ELR (cell line): ENCODE measurements around the gene COP1.
"Not testable (repeated sequence)": the region's sequence is repeated elsewhere in the genome, so short reads cannot be mapped to it uniquely, and the experiment has no call there.

Source experiments
- DNase-seq: peaks from one replicate; pipeline ENCODE4 v3.0.0-alpha.2; 2015; ENCODE audit warnings: low read depth

The COP1 gene

DNA sequence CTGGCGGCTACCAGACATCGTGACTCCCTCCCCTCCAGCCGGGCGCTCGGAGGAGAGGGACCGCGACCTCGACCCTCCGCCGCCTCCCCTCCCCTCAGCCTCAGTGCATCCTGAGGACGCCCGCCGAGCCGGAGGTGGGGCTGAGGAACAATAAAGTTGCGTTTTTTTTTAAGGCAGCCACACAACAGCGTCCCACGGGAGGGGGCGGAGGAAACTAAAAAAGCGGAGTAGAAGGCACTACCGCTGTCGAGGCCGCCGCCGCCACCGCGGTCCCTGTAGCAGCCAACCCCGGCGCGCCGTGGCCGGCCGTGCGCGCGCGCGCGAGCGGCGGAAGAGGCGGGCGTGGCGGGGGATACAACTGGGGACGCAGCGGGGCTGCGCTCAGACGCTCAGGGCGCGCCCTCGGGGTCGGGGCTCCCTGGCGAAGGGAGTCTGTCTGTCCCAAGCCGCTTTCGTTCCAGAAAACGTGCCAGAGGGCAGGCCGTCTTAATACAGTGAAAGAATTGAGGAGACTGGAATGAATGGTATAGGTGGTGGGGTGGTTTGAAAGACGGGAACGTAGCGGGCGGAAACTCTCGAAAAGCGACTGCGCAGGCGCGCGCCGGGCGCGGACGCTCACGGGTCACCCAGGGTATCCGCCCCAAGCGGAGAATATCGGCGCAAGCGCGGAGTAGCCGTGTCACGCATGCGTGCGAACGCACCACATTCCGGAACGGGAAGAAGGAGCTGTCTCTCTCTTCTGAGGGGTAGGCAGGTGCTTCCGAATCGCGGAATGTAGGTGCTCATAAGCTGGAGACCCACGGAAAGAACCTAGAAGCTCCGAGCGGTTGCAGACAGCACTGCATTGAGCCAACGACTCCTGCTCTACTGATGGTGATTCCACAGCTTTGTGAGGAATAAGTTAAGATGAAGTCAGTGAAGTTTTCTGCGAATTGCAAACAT is at the start of gene COP1:
Gene COP1, minus strand, starts transcription at position 326 of the 942 bp plus-strand sequence. Its CDS starts 308 bp downstream, at position 18.
- DNase-seq: peak; percentile 96

DNA sequence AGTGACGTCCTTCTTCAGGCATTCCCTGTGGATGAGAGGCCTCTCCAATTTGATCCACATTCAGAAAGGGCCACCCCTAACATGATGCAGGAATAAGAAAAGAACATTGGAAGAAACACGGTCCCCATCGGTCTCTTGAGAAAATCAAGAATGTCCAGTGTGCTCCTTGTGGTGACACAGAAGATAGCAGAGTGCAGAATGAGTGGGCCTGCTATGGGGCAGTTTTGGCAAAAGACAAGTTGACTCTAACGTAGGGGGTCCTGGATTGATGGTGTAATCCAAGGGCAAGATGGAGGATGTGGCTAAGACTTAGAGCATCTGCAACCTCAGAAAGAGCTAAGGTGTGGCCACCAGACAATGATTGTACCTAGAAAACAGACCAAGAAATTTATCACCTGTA is 45.1 kb upstream of the COP1 start:
- DNase-seq: no peak

DNA sequence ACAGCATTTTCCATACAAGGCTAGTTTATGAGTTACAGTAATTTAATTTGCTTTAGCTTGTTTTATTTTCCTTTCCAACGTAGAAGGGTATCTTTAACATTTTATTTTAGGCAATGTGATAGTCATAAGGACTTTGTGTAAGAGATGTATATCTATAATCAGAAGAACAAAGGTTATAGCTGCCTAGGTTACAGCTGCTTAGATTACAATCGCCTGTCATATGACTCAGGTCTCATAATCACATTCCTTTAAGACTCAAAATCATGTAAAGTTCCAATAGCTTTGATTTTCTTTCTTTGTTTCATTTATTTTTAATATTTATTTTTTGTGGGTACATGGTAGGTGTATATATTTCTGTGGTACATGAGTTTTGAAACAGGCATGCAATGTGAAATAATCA is 37.8 kb upstream of the COP1 start:
- peak; percentile 52 for DNase-seq

DNA sequence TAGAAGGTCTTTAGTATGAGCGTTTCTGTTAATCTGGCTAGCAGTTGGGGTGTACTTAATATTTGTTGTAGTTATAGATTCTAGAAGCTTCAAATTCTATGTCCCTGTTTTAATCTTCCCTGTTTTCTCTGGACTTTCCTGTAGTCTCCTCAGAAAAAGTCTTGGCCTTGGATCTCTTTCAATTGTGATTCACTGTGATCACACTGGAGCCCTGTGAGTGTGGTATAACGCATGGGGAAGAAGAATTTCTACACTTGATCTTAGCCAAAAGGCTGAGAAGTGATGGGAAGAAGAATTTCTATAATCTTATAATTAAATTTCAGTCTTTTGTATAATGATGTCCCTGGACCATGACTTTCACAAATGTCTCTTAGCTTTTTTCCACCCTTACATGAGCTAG is 36.7 kb upstream of the COP1 start:
- DNase-seq: peak; percentile 72

DNA sequence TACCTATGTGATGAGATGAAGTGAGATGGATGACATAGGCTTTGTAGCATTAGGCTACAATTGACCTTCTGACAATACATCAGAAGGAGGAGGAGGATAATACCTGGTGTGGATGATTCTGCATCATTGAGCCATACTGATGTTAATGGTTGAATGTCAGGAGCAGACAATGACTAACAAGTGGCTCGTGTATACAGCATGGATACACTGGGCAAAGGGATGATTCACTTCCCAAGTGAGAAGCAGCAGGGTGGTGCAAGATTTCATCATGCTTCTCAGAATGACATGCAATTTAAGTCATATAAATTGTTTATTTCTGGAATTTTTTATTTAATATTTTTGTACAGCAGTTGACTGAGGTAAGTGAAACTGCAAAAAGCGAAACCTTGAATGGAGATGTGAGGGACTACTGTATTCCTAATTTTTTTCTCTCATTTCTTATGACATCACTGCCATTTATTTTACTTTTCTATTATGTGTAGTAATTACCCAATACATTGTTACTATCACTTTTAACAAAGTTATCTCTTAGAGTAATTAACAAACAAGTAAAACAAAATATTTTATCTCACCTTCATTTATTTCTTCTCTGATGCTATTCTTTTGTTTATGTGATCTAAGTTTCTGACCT is 34.4 kb upstream of the COP1 start:
- peak; percentile 96 for DNase-seq

DNA sequence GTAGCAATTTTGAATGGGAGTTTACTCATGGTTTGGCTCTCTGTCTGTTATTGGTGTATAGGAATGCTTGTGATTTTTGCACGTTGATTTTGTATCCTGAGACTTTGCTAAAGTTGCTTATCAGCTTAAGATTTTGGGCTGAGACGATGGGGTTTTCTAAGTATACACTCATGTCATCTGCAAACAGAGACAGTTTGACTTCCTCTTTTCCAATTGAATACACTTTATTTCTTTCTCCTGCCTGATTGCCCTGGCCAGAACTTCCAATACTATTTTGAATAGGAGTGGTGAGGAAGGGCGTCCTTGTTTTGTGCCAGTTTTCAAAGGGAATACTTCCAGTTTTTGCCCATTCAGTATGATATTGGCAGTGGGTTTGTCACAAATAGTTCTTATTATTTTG is 26.6 kb upstream of the COP1 start:
- not testable (repeated sequence) for DNase-seq

DNA sequence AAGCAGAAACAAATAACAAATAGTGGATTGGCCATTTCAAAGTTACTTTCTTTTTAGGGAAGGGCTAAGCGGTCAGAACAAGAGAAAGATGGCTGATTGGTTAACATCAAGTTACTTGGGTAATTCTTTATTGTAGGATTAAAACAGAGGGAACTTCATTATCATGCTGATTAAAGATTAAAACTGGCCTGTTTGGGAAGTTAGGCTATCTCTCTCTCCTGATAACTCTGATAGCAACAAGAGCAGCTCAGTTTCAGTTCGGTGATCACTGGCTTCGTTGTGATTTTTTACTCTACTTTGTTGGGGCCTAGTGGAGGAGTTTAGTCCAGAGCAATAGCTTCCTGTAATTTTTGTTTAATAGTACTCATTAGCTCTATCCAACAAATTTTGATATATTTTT is 20.5 kb upstream of the COP1 start:
- no peak for DNase-seq

DNA sequence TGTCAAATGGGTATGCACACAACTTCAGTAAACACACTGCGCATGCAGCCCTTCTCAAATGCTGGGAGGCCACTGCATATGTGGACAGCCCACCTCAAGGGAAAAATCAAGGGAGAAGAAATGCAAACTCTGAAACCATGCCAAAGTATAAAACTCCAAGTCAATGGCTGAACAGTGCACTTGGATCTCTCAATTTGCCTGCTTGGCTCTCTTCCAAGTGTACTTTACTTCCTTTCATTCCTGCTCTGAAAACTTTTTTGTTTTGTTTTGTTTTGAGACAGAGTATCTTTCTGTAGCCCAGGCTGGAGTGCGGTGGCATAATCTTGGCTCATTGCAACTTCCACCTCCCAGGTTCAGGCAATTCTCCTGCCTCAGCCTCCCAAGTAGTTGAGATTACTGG is 18.8 kb upstream of the COP1 start:
- no peak for DNase-seq

DNA sequence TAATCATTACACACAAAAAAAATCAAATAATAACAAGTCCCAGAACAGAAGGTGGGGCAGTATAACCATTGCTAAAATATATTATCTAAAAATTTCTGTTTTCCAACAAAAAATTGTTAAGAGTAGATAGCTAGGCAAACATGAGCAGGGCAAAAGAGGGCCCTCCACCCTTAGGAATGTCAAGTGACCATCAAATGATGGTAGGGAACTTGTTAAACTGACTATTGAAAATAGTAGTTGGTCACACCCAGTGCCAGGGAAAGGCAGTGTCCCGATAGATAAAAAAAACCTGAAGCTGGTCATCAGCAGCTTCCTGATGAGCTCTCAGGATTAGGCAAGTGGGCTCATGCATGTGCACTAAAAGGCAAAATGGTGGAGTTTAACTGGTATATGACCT is 18.4 kb upstream of the COP1 start:
- DNase-seq: no peak

DNA sequence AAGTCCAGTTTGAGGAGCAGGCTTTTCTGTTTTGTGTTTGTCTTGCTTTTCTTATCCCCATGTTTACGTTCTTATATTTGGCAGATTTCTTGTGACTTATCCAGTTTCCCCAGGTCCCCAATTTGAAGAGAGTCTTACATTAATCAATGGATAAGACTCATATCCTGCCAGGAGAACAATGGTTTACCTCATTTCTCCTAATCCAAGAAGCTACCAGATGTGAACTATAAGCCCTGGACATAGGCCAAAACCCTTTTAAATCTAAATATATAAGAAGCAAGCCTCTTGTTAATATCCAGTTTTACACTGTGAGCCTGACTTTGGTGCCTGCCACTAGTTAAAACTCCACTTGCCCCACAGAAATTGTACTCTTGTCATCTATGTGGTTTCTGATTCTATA is 15.1 kb upstream of the COP1 start:
- DNase-seq: peak; percentile 35

DNA sequence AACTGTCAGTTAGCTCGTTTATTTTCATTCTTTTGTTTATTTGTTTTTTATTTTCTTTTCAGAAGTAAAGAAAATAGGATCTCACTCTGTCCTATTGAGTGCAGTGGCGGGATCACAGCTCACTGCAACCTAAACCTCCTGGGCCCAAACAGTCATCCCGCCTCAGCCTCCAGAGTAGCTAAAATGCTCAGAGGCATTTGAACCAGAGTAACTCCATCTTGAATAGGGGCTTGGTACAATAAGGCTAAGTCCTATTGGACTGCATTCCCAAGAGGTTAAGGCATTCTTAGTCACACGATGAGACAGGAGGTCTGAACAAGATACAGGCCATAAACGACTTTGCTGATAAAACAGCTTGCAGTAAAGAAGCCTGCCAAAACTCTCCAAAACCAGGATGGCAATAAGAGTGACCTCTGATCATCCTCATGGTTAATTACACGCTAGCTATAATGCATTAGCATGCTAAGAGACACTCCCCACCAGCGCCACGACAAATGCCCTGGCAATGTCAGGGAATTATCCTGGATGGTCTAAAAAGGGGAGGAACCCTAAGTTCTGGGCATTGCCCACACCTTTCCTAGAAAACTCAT is 13.1 kb upstream of the COP1 start:
- DNase-seq: peak; percentile 7

DNA sequence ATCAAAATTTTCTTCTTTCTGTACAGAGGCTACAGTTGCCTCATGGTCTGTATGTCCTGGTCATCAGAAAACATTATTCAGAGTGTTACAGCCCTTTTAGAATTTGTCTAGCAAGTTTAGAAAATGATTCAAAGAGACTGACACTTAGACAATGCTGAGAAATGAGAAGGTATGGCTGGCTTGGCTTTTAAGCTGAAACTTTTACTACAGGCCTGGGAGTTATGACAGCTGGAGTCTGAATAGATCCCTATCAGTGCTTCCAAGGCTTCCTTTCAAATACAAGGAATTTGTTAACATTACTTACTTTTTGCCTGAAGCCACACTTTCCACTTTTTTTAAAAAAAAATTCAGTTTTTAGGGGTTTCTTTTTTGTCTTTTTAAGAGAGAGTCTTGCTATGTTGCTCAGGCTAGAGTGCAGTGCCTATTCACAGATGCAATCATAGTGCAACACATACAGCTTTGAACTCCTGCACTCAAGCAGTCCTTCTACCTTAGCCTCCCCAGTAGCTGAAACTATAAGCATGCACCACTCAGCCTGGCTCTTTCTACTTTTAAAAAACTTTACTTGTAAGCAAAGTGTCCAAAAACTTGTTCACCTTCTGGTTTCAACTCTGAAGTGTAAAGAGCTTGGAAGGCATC is 10.5 kb upstream of the COP1 start:
- DNase-seq: no peak

DNA sequence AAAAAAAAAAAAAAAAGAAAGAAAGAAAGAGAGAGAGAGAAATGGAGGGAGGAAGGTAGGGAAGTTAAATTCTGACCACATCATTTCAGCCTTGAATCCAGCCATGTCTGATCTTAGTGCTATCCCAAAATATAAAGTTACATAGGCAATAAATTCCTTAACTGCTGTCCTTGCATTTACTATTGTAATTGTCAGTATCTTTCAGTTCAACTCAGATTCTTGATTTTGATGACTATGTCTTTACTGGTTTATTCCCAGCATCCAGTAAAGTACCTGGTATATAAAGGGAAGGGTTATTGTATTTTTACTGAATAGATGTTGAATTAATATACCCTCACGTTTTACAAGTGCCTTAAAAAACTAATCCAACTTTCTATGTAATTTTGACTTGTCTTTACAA is 8.9 kb upstream of the COP1 start:
- DNase-seq: no peak

DNA sequence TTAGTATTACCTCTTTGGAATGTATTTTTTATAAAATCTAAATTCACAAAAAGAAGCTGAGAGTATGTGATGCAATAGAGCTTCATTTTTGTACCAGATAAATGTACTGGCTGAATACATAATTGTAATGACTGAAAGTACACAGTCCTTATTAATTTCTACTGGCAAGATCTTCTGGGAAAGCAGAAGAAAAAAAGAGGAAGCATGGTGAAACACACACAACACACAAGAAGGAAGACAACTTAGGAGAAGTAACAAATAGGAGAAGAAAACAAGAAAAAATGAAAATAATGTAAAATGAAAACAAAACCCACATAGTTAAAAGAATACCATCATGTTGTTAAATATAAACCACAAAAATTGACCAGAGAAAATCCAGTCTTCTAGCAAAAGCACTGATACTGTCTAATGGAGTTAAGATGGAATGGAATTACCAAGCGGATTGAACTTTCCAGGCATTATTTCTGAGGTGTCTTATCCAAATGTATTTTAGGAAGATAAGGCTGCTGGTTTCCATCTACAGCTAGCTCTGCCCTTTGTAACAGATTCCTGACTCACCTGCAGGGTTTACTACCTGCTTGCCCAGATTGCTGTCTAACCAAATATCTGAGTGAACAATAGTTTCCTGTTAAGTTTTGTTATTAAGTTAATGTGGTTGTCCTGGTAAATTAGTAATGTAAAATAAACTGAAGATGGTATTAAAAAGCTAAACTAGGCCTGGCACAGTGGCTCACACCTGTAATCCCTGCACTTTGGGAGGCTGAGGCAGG is 4.5 kb upstream of the COP1 start:
- no peak for DNase-seq

DNA sequence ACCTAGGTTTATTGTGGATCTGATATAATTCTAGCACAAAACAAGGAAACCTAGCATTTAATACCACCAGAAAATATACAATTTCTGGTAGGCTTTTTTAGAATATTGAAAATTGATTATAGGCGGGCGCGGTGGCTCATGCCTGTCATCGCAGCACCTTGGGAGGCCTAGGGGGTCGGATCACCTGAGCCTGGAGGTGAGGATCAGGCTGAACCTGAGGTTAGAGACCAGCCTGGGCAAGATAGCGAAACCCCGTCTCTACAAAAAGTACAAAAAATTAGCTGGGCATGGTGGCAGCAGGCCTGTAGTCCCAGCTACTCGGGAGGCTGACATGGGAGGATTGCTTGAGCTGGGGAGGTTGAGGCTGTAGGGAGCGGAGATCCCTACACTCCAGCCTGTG is 948 bp upstream of the COP1 start:
- DNase-seq: no peak

DNA sequence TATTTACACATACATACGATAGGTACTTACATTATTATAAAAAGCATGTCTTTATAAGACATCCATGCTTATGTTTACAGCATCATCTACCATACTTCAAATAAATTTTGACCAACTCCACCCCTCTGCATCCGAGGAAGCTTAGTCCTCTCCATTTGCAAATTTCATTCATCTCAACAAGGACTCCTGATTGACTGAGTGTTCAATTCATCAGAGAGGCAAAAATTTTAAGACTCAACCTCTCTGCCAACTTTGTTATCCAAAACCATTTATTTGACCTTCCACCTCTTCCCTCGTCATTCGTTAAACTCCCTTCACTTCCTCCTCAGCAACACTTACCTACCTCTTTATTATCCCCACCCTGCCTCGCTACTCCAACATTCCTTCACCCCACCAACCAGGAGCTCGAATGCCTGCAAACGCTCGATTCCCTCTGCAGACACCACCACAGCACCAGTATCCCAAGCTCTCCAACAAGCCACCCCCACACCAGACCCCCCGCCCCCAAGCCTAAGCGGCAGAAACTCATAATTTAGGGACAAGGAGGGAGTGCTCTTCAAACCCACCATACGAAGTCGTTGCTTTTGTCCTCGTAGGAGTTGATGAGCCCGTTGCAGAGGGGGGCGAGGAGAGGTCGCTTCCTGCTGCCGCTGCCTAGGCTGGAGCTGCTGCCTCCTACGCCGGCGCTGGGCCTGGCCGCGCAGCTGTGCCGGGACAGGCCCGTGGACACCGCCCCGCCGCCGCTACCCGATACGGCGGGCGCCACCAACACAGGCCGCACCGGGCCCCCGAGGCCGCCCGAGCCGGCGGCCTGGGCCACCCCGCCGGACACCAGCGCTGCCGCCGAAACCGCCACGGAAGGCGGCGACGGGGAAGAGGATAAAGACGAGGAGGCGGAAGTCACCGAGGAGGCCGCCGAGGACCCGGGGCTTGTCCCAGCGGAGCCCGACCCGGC is 803 bp downstream of the COP1 start:
- DNase-seq: peak; percentile 63

DNA sequence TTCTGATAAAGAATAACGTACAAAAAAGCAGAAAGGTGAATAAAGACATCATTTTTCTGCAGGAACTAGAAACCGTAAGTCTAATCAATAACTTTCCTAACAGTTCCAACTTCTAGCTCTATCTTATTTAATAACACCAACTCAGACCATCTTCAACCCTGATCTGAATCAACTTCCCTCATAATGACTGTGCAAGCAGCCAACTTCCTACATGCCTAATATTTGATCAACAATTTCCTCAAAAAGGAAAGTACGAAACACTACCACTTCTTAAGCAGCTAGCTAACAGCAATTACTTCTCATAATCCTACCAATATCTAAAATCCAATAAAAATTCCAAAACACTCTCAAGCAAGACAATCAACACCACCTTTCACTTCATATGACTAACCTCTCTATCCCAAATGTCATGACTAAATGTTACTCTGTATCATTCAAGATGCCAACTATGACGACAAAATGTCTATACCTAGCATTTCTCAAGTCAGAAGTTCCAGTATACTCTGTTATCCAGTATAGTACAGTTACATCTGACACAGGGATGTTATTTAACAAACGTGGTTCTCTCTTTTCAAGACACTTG is 1.7 kb downstream of the COP1 start:
- DNase-seq: peak; percentile 49

DNA sequence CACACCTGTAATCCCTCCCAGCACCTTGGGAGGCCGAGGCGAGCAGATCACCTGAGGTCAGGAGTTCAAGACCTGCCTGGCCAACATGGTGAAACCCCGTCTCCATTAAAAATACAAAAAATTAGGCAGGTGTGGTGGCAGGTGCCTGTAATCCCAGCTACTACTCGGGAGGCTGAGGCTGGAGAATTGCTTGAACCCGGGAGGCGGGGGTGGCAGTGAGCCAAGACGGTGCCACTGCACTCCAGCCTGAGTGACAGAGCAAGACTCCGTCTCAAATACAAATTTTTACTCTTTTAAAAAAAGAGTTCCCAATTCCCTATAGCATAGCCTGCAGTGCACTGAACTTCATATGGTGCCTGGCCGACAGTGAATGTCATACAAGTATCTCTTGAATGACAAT is 2.4 kb downstream of the COP1 start:
- not testable (repeated sequence) for DNase-seq

DNA sequence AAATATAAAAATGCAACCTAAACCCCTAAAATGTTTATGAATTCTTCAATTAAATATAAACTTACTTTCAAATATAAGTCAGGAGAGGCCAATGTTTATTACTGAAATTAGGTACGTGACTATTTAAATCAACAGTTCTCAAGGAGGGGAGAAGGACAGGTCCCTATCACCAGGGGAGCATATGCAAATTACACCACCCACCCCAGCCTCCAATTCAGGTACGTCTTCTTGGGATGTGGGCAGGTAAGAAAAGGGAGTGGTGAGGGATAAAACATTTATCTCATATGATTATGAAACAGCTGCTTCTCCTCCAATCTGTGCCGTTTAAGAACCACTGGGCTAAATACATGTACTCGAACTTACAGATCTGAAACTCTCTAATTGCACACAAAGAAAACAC is 3.4 kb downstream of the COP1 start:
- no peak for DNase-seq

DNA sequence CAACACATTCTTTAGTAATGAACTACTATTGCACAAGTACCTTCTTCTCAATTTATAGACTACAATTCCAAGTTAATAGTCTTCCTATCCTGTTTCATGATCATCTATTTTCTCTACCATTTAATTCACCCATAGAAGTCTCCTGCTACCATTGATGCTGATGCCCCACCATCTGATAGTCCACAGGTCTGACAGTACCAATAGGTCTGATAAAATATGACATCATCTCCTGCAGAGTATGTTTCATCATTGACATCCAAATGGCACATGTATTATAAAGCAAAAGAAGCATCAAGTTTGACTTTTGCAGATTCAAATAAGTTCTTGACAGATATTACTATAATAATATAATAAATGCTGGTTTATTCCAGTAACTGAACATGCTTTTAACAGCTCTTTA is 5.5 kb downstream of the COP1 start:
- DNase-seq: no peak
